GOT3 (cell line): ENCODE results near the gene NUP214.
"Not testable (repeated sequence)": the region's sequence is repeated elsewhere in the genome, so short reads cannot be mapped to it uniquely, and the experiment has no call there.

ENCODE experiments used
- DNase-seq: peaks from one replicate; lab custom pipeline; 2025; ENCODE audit warnings: mixed read lengths; lab: John Stamatoyannopoulos, UW

NUP214 gene

GRCh38 chr9:131194762-131195161 lies 69.4 kb downstream of the NUP214 start:
- no peak for DNase-seq

- DNase-seq = no peak
These were observed 72.0 kb downstream of the NUP214 start for GRCh38 chr9:131197160-131197911.

- DNase-seq = no peak
These were observed 72.8 kb downstream of the NUP214 start for GRCh38 chr9:131198041-131198715.

- DNase-seq = no peak
These were observed 76.5 kb downstream of the NUP214 start for GRCh38 chr9:131201856-131202255.

- no peak for DNase-seq
These were observed 78.2 kb downstream of the NUP214 start for GRCh38 chr9:131203431-131204218.

- no peak for DNase-seq
These were observed 78.9 kb downstream of the NUP214 start for GRCh38 chr9:131204285-131204684.

GRCh38 chr9:131206495-131206894 lies 81.1 kb downstream of the NUP214 start:
- DNase-seq = no peak

GRCh38 chr9:131211920-131212319 lies 86.5 kb downstream of the NUP214 start:
- not testable (repeated sequence) for DNase-seq

GRCh38 chr9:131214286-131214856 lies 89.0 kb downstream of the NUP214 start:
- no peak for DNase-seq

- DNase-seq = no peak
These were observed 89.5 kb downstream of the NUP214 start for GRCh38 chr9:131214876-131215275.

- DNase-seq = no peak
These were observed 91.4 kb downstream of the NUP214 start for GRCh38 chr9:131216806-131217205.

GRCh38 chr9:131217331-131218031 lies 92.1 kb downstream of the NUP214 start:
- no peak for DNase-seq

- no peak for DNase-seq
These were observed 93.0 kb downstream of the NUP214 start for GRCh38 chr9:131218370-131218769.

- no peak for DNase-seq
These were observed 95.1 kb downstream of the NUP214 start for GRCh38 chr9:131220485-131220884.

GRCh38 chr9:131222460-131222859 lies 97.1 kb downstream of the NUP214 start:
- no peak for DNase-seq

- DNase-seq = no peak
These were observed 100.8 kb downstream of the NUP214 start for GRCh38 chr9:131226226-131226625.

GRCh38 chr9:131227112-131227958 lies 101.9 kb downstream of the NUP214 start:
- no peak for DNase-seq

- DNase-seq = no peak
These were observed 102.6 kb downstream of the NUP214 start for GRCh38 chr9:131227959-131228460.

- no peak for DNase-seq
These were observed 103.6 kb downstream of the NUP214 start for GRCh38 chr9:131228988-131229387.

GRCh38 chr9:131233556-131233955 lies 108.2 kb downstream of the NUP214 start:
- DNase-seq = no peak

GRCh38 chr9:131233995-131234394 lies 108.6 kb downstream of the NUP214 start:
- no peak for DNase-seq
